Left lobe of liver (tissue), 2 donors: Measurements from ENCODE around the gene LHX6. TPM values are rescaled to one million over a fixed set of nuclear protein-coding genes. Genes with fewer than 3 reads are reported as not detected.
A peak's percentile ranks its signal among the peaks of the same experiment; 100 is the strongest.

Source experiments
- ATAC-seq: fragments of 200-7000 bp; cut with Tn5 transposase; one replicate; pipeline ENCODE4 v1.9.1; 2020; ENCODE audit warnings: mild to moderate bottlenecking, moderate library complexity
- DNase-seq: peaks from one replicate; pipeline ENCODE4 v3.0.0-alpha.2; 2020; ENCODE audit warnings: low spot score
- total RNA-seq: library from RNA; stranded (reverse); gene quantifications from one replicate; pipeline ENCODE4 v1.2.1, GENCODE V29; 2021
- donor health status: DM: no; HTN: no; CAD: no; lungs with moderate emphysema.
- donor health status: DM: no; HTN: yes; CAD: no.

LHX6 gene
- 0.20 TPM for total RNA-seq

DNA sequence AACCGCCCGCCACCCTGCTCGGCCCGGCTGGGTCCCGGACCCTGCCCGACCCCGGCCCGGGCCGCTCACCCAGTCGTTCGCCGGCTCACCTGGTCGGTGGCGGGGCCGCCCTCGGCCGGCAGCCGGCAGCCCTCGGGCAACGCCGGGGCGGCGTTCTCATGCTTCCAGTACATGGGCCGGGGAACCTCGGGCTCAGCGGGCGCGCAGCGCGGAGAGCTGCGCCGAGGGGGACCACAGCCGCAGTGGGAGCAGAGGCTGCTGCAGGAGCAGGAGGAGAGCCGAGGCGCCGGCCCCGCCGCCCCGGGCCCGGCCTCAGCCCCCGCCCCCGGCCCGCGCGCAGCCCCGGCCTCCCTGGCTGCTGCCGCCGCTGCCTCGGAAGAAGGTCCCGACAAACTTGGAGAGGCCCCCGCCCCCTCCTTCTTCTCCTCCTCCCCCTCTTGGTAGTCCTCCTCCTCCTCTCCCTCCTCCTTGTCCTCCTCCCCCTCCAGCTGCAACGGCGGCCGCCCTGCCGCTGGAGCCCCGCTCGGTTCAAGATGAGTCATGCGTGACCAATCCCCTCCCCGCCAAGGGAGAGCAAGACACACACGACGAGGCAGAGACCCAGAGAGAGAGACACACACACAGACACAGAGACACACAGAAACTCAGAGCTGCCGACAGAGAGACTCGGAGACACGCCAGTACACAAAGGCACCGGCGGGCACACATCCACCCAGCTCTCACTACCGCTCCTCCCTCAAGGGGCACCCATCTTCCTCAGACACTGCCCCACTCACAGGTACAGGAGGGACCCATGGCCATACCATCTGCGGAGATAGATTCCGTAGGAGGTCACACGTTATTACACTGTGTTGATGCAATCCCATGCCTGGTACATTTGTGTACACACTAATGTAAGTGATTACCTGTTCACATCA lies at the start of gene LHX6:
LHX6 (minus strand) TSS at position 390 of the 917 bp plus-strand sequence; CDS start at position 173, 217 bp downstream.
- DNase-seq: no peak

DNA sequence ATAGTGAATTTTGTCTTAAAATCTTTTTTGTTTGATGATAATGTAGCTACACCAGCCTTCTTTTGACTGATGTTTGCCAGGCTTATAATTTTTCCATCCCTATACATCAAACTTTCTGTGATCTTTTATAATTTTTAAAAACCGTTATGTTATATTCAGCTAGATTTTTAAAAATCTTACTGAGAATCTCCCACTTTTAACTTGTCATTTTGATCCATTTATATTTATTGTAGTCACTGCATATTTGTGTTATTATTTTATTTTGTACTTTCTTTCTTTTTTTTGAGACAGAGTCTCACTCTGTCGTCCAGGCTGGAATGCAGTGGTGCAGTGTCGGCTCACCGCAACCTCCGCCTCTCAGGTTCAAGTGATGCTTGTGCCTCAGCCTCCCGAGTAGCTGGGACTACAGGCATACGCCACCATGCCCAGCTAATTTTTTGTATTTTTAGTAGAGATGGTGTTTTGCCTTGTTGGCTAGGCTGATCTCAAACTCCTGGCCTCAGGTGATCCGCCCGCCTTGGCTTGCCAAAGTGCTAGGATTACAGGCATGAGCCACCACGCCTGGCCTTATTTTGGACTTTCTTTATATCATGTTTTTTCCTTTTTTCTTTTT lies 48.6 kb upstream of the LHX6 start:
- DNase-seq (no peak), ATAC-seq (no peak)

More for the DNA sequence above, at the start of gene LHX6:
- ATAC-seq: peak; percentile 24

DNA sequence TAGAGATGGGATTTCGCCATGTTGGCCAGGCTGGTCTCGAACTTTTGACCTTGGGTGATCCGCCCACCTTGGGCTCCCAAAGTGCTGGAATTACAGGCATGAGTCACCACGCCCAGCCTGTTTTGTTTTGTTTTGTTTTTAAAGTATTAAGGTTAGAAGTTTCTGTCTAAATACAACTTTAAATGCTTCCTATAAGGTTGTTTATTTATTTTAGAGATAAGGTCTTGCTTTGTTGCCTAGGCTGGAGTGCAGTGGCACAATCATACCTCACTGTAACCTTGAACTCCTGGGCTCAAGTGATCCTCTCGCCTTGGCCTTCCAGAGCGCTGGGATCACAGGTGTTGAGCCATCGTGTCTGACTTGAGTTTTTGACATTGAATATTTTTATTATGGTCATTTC lies 47.3 kb upstream of the LHX6 start:
- no peak for ATAC-seq
- no peak for DNase-seq

DNA sequence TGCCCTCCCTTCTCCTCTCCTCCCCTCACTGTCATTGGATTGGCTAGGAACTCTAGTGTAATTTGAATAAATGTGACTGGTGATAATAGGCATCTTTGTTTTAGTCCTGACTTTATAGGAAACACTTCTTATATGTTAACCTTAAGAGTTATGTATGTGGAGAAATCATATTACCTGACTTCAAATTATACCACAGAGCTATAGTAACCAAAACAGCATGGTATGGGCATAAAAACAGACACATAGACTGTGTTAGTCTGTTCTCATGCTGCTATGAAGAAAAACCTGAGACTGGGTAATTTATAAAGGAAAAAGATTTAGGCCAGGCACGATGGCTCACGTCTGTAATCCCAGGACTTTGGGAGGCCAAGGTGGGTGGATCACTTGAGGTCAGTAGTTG lies 45.3 kb upstream of the LHX6 start:
- ATAC-seq (no peak), DNase-seq (no peak)

DNA sequence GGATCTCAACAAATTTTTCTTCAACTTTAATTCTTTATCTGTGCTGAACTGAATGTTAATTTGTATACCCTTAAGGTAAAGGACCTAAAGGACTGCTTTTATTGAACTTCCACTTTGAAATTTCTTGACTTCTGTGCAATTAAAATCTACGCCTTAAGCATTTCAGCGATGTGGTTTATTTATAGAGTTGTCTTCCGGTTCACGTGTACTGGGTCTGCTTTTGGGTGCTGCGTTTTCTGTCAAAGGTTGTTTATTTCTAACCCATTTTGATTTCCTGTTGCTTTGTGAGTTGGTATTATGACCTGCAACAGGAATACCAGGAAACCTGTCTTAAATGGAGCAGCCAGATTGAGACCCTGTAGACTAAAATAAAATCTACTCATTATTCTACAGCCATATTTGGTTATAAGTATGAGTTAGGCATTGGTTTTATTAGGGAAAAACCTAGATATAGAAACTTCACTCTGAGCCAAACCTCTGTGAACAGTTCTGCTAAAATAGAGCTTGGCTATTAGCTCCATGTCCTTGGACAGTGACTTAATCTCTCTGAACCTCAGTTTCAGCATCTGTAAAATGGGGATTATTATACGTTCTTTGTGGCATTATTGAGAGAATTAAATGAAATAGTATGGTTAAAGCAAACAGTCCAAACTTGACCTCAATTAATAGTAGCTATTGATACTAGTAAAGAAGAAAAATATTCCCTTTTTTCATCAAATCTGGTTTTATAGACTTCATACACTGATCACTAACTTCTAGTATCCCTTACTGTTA lies 39.5 kb upstream of the LHX6 start:
- DNase-seq (no peak), ATAC-seq (no peak)

DNA sequence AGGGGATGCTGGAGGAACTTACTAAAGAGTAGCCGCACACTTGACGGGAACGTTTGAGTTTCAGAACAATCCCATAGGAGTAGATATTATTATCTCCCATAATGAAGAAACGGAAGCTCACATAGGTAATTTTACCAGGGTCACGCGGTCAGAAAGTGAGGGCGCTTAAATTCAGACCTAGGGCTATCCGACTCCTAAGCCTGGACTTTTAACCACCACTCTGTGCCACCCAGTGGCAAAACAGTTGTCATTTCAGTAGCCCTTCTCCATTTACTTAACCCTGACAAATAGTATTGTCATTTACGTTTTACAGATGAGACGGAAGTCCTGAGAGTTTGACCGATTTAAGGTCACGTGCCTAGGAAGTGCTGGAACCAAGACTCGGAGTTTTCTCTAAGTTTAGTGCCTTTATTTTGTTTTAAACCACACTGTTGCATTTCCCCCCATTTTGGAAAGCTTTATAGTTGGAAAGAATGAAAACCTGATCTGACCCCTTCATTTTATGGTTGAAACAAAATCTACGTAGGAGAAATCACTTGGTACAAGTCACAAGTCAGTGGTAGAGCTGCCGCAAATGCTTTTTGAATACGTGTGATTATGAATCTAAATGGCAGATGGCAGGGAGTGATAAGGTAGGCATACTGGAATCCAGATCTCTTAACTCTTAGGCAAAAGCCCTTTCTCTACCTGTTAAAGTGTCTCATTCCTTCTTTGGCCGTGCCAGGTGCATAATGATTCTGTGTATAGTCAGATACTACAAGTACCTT lies 36.6 kb upstream of the LHX6 start:
- DNase-seq (no peak), ATAC-seq (peak; percentile 26)

DNA sequence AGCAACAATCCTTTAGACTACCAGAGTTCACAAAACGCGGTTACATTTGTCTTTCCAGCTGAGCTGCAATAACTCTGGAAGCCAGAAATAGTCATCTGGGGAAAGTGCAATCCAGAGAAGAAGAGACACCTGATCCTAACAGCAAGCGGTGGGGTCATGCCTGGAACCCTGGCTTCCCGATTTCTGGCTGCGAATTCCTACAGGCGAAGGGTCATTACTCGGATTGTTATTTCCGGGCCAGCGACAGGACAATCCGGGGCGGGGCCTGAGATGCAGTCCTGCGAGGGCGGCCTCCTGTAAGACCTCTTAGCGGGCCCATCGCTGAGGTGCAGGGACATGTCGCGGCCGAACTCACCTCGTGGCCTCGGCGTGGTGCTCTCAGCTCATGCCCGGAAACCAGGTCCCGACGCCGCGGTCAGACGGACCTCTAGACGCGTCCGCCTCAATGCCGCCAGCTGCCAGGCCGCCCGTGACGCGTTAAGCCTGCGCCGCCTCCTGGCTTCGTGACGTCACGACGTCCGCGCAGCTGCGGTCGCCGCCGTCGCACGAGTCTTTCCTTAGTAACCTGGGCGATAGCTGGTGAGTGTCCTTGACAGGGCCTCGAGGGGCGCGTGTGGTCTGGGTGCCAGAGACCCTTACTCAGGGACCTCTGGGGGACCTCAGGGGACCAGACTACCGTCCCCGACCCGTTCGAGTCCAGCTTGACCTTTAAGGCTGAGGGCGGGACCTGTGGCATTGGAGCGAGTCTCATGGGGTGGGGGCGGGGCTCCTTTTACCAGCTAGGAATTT lies 35.8 kb upstream of the LHX6 start, which contains the start of the genes MRRF and RBM18:
MRRF (plus strand) TSS at position 523 of the 789 bp plus-strand sequence. CDS start 6,010 bp downstream, outside the sequence.
RBM18 (minus strand) TSS at position 481 of the 789 bp plus-strand sequence. CDS start 3,348 bp downstream, outside the sequence.
- ATAC-seq (peak; percentile 88), DNase-seq (peak; percentile 93)

DNA sequence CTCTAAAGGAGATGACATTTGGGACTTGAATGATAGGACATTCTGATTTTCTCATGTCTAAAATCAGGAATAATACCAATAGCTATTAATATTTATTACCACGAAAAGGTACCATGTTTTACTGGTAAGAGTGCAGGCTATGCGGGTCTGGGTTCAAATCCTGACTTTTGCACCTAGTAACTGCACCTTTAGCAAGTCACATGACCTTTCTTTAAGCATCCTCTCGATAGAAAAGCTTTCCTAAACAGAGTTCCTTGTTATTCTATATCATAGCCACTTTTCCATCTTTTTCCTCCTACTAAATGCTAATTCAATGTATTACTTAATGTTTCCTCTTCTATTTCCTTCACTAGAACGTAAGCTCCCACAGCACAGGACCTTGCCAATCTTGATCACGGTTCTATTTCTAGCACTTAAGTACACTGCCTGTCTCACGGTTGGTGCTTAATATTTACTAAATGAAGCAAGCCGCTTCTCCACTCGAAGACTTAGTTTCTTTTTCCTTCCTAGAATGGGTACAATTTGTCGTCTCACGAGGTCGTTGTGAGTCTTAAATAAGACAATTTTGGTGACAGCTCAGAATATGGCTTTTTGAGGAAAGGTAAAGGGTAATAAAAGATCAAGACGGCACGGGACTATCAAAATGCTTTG lies 35.1 kb upstream of the LHX6 start:
- DNase-seq: no peak
- peak; percentile 3 for ATAC-seq

DNA sequence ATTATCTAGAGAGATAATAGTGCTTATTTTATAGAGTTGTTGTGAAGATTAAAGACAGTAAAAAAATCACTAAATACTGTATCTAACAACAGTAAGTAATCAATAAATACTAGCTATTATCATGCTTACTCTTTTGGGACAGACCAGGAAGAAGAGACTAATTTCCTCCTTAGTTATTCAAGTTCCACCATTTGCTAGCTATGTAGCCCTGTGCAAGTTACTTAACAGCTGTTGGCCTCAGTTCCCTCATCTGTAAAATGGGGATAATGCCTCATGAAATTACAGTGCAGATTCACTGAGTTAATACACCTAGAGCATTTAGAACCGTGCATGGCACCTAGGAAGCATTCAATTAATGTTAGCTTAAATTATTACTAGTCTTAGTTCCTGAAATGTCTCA lies 33.3 kb upstream of the LHX6 start:
- ATAC-seq (no peak), DNase-seq (no peak)

DNA sequence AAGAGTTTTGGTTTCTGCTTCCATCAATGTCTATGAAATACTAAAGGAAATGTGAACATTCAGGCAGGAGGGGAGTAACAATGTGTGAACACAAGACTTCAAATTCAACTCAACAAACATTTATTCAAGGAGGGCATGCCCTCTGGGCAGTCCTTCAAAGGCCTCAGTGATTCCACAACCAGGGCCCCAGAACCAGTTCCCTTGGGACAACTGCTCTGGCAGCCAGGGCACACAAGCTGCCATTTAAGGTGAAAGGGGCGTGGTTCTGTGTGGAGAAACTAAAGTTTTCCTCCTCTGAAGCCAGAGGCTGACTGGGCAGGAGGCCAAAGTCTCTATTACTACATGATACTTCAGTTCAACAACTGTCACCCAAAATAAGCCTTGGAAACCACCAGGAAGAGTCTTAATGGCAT lies 32.7 kb upstream of the LHX6 start:
- ATAC-seq: peak; percentile 48
- DNase-seq: peak; percentile 77

DNA sequence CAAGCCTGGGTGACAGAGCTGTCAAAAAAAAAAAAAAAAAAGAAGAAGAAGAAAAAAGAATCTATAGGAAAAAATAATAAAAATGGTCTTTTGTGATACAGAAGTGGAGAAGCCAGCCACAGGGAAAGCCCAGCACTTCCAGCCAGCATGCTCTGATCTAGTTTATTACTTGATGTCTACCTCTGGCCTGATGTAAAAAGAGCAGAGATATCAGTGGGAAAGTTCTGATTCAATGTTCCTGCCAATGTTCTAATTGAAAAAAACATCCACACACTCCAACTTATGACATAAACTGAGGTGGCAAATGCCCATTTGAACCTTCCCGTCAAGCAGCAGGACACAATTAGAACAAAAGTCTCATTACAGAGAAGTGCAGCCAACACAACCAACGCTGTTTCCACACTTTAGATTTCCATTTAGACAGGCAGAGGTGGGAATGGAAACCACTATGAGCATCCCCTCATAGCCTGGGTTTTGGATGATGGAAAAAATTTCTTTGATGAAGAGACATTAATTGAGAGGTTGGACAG lies 30.2 kb upstream of the LHX6 start:
- DNase-seq: no peak
- no peak for ATAC-seq

DNA sequence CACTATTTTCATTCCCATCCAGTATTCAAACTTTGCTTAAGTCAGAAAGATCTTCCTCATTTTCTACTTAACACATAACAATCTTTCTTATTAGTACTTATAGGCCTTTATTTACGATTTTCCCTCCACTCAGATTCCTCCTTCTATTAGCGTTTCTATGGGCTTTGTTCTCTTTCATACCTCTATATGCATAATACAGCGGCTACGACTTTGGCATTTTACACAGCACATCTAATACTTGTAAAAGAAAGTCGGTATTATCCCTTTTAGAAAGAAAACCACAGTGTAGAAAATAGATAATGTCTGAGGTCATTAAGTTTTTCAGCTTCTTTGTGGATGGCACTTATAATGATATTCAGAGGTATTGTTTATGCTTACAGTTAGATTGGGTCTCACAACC lies 27.4 kb upstream of the LHX6 start:
- DNase-seq (no peak), ATAC-seq (no peak)

DNA sequence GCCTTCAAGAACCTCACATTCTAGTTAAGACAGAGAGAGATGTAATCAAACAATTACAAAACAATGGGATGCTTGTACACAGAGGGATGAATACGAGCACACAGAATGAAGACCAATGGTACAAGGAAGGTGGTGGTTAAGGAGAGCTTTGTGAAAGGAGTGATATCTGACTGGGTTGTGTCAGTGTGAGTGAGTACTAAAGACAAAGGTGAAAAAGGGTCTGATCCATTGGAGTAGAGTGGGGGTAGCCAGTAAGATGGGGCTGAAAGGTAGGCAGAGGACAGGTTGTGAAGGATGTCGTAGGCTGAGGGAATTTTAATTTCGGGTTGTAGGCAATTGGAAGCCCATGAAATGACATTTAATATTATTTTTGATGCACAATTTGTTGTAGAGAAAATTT lies 26.0 kb upstream of the LHX6 start:
- DNase-seq: no peak
- ATAC-seq: no peak

DNA sequence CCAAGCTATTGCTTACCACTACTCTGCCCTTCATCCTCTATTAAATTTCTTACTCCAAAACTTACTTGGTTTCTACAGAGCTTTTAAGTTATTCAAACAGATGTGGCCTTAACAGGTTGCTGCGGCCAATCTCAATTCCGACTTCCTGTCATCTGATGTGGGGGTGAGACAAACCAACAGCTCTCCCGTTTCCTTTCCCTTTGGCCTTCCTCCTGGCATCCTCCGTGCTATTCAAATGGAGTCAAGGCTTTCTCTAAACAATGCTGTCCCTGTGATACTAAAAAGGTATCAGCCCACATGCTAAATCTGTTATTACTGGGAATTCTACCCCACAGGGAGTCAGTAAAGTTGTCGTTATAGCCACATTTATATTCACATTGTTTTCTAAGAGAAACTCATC lies 24.0 kb upstream of the LHX6 start:
- DNase-seq (no peak), ATAC-seq (no peak)

DNA sequence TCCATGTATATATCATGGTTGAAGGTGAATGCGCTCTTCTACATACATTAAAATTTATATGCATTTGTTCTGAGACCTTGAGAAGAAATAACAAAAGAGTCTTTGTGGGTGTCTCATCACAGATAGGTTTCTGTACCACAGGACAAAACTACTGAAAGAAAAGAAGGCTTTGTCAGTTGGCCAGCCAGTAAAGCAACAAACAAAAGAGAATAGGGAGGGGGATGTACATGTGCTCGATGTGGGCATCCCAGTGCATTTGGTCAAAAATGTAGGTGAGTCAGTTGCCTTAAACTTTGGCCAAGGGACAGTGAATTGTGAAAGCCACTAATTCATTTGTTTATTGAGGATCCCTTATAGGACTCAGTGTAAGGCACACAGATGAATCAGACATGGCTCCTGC lies 22.6 kb upstream of the LHX6 start:
- no peak for DNase-seq
- ATAC-seq: no peak

DNA sequence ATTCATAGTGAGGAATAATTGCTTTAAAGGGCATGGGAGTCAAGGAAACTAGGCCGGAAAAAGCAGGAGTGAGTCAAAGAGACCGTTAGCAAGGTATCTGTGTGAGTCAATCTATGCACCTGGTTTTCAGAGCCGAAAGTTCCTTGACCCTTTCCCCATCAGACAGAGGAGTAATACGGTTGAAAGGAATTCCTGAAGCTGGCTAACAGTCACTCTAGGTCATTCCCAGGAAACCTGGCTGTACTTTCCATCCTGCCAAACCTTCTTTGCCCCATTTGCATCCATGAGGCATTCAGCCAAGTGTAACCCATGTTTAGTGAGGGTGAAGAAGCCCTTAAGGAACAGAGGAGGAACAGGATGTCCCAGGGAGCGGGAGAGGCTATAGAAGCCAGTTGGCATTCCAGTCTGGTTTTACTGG lies 19.7 kb upstream of the LHX6 start:
- ATAC-seq: no peak
- DNase-seq: no peak

DNA sequence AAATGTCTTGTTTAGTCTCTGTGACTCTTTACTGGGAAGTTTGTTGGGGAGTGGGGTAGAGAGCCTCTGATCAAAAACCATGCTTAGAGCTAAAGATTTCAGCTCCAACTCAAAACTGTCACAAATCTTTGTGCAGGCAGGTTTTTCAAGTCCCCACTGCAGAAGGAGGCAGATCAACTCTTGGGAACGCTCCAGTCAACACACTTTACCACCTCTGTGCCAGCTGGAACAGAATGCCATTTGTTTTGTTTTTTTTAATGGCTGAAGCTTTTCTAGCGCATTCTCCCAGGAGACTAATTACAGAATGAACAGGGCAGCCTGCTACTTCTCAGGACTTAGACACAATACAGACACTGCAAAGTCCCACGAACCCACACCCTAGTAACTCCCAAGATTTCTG lies 17.9 kb upstream of the LHX6 start:
- ATAC-seq (no peak), DNase-seq (no peak)

DNA sequence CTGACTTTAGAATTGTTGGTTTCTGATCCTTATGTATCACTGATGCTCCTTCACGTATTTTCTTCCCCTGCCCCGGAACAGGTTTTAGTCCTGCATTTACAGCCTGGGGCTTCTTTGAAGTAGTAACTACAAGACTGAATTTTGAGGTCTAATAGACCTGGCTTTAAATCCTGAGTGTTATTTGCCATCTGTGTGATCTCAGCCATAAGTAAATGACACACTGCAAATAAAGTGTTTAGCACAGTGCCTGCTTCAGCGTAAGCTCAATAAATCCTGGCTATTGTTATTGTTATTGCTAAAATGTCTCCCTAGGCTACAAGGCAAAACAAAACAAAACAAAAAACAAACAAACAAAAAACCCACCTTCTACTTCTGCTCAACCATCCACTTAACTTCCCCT lies 15.6 kb upstream of the LHX6 start:
- no peak for DNase-seq
- no peak for ATAC-seq

DNA sequence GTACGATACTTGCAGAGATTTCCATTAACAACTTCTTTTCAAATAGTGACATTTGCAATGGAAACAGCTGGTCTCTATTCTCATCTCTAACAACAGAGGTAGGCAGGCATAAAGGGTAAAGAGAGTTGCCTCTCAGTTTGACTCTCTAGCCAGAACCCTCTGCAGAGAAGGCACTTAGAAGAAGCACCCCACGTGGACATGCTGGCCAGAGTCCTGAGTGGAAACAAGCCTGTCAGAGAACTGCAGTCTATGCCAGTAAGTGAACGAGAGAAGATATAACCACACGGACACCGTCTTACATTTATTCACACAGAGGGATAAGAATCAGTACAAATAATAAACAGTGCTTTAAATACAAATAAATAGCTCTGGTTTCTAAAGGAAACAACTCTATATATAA lies 11.0 kb upstream of the LHX6 start:
- DNase-seq: no peak
- no peak for ATAC-seq
